ENCODE results near the gene PHYKPL. TPM values are rescaled to one million over a fixed set of nuclear protein-coding genes. Genes with fewer than 3 reads are reported as not detected.

Gene PHYKPL
- total RNA-seq, 1 experiment from 2014 or later, result 43.2 TPM

GRCh38 chr5:178192787-178193186 is 39.8 kb downstream of the PHYKPL start:
- no TSS peak for BruUV-seq (replicated peaks)
- intact Hi-C loops (cut with micrococcal nuclease; ENCODE audit: unreplicated experiment) (no loop called here), in situ Hi-C loops (cut with HindIII; ENCODE audit: low pct_unique_long_range_greater_than_20kb, low sequenced_read_pairs) (no loop called here)
- Histone ChIP-seq H3K4me3 (ENCODE audit: low read depth in 2 of 2, low read length in 2 of 2) (no peak overlapping the region), H3K4me1 (ENCODE audit: control insufficient read depth, insufficient read depth, low read length) (no peaks in the 10 kb centered on the region), H3K27ac (ENCODE audit: low read length) (no peak overlapping the region), H3K27me3 (ENCODE audit: control insufficient read depth, insufficient read depth, low read length) (no peaks in the 10 kb centered on the region), H3K9me3 (ENCODE audit: control insufficient read depth, insufficient read depth, low read depth, low read length) (no peaks in the 10 kb centered on the region), H3K36me3 (ENCODE audit: control insufficient read depth, insufficient read depth, low read length) (no peaks in the 10 kb centered on the region)
- TF ChIP-seq REST (IDR thresholded peaks at IDR 0.05; ENCODE audit: insufficient read depth in 1 of 2, low read depth in 2 of 2, low read length in 1 of 2) (no peak), SIN3A (IDR thresholded peaks at IDR 0.05; ENCODE audit: borderline replicate concordance, insufficient read depth, low read depth, low read length) (no peak), TCF7L2 (IDR thresholded peaks at IDR 0.05; ENCODE audit: low read depth, low read length) (no peak), POLR2AphosphoS5 (IDR thresholded peaks at IDR 0.05; ENCODE audit: low read depth, low read length) (no peak)
- TF ChIP-seq, protein P1, sequence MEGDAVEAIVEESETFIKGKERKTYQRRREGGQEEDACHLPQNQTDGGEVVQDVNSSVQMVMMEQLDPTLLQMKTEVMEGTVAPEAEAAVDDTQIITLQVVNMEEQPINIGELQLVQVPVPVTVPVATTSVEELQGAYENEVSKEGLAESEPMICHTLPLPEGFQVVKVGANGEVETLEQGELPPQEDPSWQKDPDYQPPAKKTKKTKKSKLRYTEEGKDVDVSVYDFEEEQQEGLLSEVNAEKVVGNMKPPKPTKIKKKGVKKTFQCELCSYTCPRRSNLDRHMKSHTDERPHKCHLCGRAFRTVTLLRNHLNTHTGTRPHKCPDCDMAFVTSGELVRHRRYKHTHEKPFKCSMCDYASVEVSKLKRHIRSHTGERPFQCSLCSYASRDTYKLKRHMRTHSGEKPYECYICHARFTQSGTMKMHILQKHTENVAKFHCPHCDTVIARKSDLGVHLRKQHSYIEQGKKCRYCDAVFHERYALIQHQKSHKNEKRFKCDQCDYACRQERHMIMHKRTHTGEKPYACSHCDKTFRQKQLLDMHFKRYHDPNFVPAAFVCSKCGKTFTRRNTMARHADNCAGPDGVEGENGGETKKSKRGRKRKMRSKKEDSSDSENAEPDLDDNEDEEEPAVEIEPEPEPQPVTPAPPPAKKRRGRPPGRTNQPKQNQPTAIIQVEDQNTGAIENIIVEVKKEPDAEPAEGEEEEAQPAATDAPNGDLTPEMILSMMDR (IDR thresholded peaks at IDR 0.05), result no peak
- DNase-seq (ENCODE audit: low read depth, low spot score), result no peak
- ChIA-PET CTCF (interaction anchor here (0.5 to 0.7 kb wide), 2 partner anchors 12 to 126 kb away, joined by 7 to 13 read pairs; no protein-coding TSS in a partner anchor), POLR2A (interaction anchor here (0.6 kb wide), 1 partner anchor 8 kb away, joined by 15 read pairs; no protein-coding TSS in a partner anchor)
- ATAC-seq, result no peak

- CTCF ChIA-PET, result no interaction called here
- Histone ChIP-seq H3K4me1 (ENCODE audit: control insufficient read depth, insufficient read depth, low read length) (no peaks in the 10 kb centered on the region), H3K4me3 (ENCODE audit: low read depth in 2 of 2, low read length in 2 of 2) (no peak overlapping the region), H3K9me3 (ENCODE audit: control insufficient read depth, insufficient read depth, low read depth, low read length) (no peaks in the 10 kb centered on the region), H3K36me3 (ENCODE audit: control insufficient read depth, insufficient read depth, low read length) (no peaks in the 10 kb centered on the region), H3K27me3 (ENCODE audit: control insufficient read depth, insufficient read depth, low read length) (no peaks in the 10 kb centered on the region), H3K27ac (ENCODE audit: low read length) (no peak overlapping the region)
- DNase-seq (ENCODE audit: low read depth, low spot score) (no peak), ATAC-seq (no peak)
- POLR2A ChIA-PET, result no interaction called here
- no peak for TF ChIP-seq SIN3A (IDR thresholded peaks at IDR 0.05; ENCODE audit: borderline replicate concordance, insufficient read depth, low read depth, low read length)
- no peak for TF ChIP-seq TCF7L2 (IDR thresholded peaks at IDR 0.05; ENCODE audit: low read depth, low read length)
- TF ChIP-seq, protein P1 (IDR thresholded peaks at IDR 0.05), result no peak
- no peak for TF ChIP-seq POLR2AphosphoS5 (IDR thresholded peaks at IDR 0.05; ENCODE audit: low read depth, low read length)
- no peak for TF ChIP-seq REST (IDR thresholded peaks at IDR 0.05; ENCODE audit: insufficient read depth in 1 of 2, low read depth in 2 of 2, low read length in 1 of 2)
- no TSS peak for BruUV-seq (replicated peaks)
- intact Hi-C loops (cut with micrococcal nuclease; ENCODE audit: unreplicated experiment) (no loop called here), in situ Hi-C loops (cut with HindIII; ENCODE audit: low pct_unique_long_range_greater_than_20kb, low sequenced_read_pairs) (no loop called here)
Observed at GRCh38 chr5:178192244-178192643, 40.4 kb downstream of the PHYKPL start.
